Naive B cell (primary cell): Measurements from ENCODE around the gene LDLRAD4. TPM values are rescaled to one million over a fixed set of nuclear protein-coding genes. Genes with fewer than 3 reads are reported as not detected.
A peak's percentile ranks its signal among the peaks of the same experiment; 100 is the strongest.

Source experiments
- ATAC-seq, 2 donors: fragments of 150-1000 bp; cut with Tn5 transposase; 2 replicates each; pipeline ENCODE4 v1.10.0; 2021; ENCODE audit warnings: low read depth in 2 of 2, mild to moderate bottlenecking in 2 of 2, moderate library complexity in 2 of 2
- DNase-seq: peaks from one replicate; pipeline ENCODE4 v3.0.0; 2022
- H3K27ac Mint-ChIP-seq, 6 donors: one replicate each; pipeline ENCODE4 v1.8.0; 2020 to 2022; ENCODE audit warnings: mild to moderate bottlenecking in 6 of 6, mixed read lengths in 6 of 6, moderate library complexity in 5 of 6, inconsistent platforms in 2 of 6
- H3K27me3 Mint-ChIP-seq, 3 donors: one replicate each; pipeline ENCODE4 v1.8.0; 2021 to 2022; ENCODE audit warnings: mixed read lengths in 3 of 3, mild to moderate bottlenecking in 1 of 3
- H3K36me3 Mint-ChIP-seq, 2 donors: one replicate each; pipeline ENCODE4 v1.8.0; 2020 to 2022; ENCODE audit warnings: mixed read lengths in 2 of 2, inconsistent platforms in 1 of 2, mild to moderate bottlenecking in 1 of 2
- H3K4me1 Mint-ChIP-seq, 3 donors: one replicate each; pipeline ENCODE4 v1.8.0; 2020 to 2022; ENCODE audit warnings: mixed read lengths in 3 of 3, inconsistent platforms in 1 of 3, mild to moderate bottlenecking in 1 of 3, moderate library complexity in 1 of 3
- H3K4me3 Mint-ChIP-seq, 8 donors: one replicate each; pipeline ENCODE4 v1.8.0; 2020 to 2022; ENCODE audit warnings: mild to moderate bottlenecking in 8 of 8, mixed read lengths in 8 of 8, moderate library complexity in 8 of 8, inconsistent platforms in 2 of 8
- H3K9me3 Mint-ChIP-seq, 7 donors: one replicate each; pipeline ENCODE4 v1.8.0; 2020 to 2022; ENCODE audit warnings: mixed read lengths in 7 of 7, mild to moderate bottlenecking in 5 of 7, inconsistent platforms in 2 of 7, moderate library complexity in 1 of 7
- polyA plus RNA-seq, 6 donors: library from polyadenylated mRNA; unstranded; fragments of 300-500 nt; fragmentation: Illumina TruSeq; gene quantifications; one replicate each; pipeline ENCODE4 v1.2.3, GENCODE V29; 2021; ENCODE audit warnings: low read depth in 6 of 6

LDLRAD4 gene
- 10 to 100 TPM in 2 of 6 donors, 1 to 10 TPM in 4; 6.4 to 16.1 (median 9.2) TPM for polyA plus RNA-seq

DNA sequence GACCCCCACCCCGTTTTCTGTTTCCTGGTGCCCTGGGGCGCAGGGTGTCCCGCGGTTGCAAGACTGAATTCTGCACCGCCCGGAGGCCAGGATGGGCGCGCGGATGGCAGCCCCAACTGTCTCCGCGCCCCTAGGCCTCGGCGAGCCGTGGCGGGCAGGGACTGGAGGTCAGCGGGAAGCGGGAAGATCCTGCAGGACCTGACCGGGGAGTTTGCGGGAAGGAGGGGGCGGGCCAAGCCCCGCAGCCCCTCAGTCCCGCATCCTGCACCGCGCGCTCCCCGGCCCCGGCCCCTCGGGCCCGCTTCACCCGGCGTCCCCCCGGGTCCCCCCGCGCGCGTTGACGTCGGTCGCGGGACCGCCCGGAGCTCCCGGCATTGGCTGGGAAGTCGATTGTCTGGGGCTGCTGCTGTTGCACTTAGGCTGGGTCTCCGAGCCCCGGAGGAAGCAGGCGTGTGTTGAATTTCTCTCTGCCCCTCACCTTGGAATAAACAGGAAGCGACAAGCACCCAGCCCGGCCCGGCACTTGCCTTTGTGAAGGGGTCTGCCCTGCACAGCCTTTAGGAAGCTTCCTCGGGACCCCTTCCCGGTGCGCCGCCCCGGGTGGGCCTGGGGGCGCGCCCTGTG lies at the start of gene LDLRAD4:
Gene LDLRAD4, plus strand, starts transcription at position 393 of the 624 bp plus-strand sequence.
- peaks cover 44 to 69% (median 44%) of the 10 kb centered on the region in 3 donors for H3K27me3 Mint-ChIP-seq
- H3K4me1 Mint-ChIP-seq, result peaks cover 18 to 22% (median 20%) of the 10 kb centered on the region in 3 donors
- H3K27ac Mint-ChIP-seq, result peak within 1 kb of the TSS in 3 of 6 donors; percentile 9 to 80 (median 11)
- H3K9me3 Mint-ChIP-seq, result peaks cover 0 to 1% (median 0%) of the 10 kb centered on the region in 7 donors
- H3K4me3 Mint-ChIP-seq, result peak within 1 kb of the TSS; percentile 62 to 89 (median 82)
- no peaks in the 10 kb centered on the region for H3K36me3 Mint-ChIP-seq
- DNase-seq (peak; percentile 42), ATAC-seq (peak; percentile 19 to 21)

DNA sequence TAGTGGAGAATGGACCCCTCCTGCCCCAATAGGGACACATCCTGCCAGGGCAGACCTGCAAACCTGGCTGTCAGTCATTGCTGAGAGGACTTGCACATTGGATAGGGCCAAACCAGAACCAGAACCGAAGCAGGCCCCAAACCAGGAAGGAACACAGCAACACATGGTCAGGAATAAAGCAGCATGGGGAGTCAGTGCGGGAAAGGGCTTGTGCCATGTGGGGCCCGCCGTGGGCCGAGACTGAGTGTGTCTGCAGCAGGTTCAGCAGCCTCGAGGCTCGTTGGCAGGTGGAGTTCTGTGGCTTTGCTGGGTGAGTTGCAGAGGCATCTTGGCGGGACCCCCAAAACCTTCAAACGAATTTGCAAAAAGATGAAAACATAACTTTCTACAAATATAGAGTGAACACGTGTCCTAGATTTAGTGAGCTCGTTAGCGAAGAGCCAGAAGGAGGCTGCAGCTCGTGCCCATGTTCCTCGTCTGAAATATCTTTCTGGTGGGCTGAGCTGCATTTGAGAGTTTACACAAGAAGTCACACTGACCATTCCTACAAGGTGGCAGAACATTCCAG lies 44.9 kb upstream of the LDLRAD4 start:
- Mint-ChIP-seq H3K27ac (peak overlapping the region in 1 of 6 donors; percentile 4), H3K4me3 (no peak overlapping the region), H3K36me3 (no peaks in the 10 kb centered on the region), H3K4me1 (no peaks in the 10 kb centered on the region), H3K27me3 (peaks cover 0 to 11% (median 5%) of the 10 kb centered on the region in 3 donors), H3K9me3 (no peaks in the 10 kb centered on the region)
- ATAC-seq, result no peak
- DNase-seq, result no peak

DNA sequence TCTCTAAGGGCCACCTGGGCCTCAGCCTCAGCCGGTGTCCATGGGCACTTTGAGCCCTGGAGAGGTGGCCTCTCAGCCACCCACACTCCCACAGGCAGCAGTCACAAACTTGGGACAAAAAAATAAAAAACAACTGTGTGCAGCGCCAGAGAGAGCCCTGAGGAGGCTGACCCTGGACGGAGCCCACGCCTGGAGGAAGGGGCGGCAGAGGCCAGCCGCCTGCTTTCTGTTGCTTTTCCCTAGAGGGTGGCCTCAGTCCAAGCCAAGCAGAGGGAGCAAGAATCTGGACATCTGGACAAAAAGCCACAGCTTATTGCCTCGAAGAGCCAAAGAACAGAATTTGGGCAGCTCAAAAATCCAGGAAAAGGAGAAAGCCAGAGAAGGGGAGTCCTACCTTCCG lies 43.3 kb upstream of the LDLRAD4 start:
- Mint-ChIP-seq H3K27ac (peak overlapping the region in 1 of 6 donors; percentile 54), H3K4me1 (no peaks in the 10 kb centered on the region), H3K27me3 (peaks cover 0 to 7% (median 0%) of the 10 kb centered on the region in 3 donors), H3K4me3 (no peak overlapping the region), H3K9me3 (no peaks in the 10 kb centered on the region), H3K36me3 (no peaks in the 10 kb centered on the region)
- DNase-seq (no peak), ATAC-seq (no peak)

DNA sequence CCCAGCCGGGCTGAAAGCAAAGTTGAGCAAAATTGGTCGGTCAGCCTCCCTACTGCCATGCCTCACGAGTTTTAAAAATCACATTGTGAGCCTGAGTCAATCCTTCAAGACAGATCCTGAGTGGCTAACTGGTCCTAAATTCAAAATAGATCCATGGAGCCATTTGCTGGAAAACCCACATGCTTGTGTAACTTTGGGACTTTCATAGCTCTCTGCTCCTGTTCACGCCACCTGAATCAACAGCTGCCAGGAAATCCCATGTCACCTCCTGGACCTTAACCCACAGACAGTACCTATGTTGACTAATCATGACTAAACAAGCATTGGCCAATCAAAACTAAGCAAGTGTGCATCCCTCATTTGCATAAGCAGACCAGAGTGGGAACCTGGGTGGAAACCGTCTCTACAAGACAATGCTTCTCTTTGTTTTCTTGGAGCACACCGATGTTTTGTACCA lies 42.8 kb upstream of the LDLRAD4 start:
- DNase-seq (no peak), ATAC-seq (no peak)
- H3K36me3 Mint-ChIP-seq, result no peaks in the 10 kb centered on the region
- no peak overlapping the region for H3K27ac Mint-ChIP-seq
- no peak overlapping the region for H3K4me3 Mint-ChIP-seq
- H3K27me3 Mint-ChIP-seq, result peaks cover 0 to 6% (median 0%) of the 10 kb centered on the region in 3 donors
- H3K9me3 Mint-ChIP-seq, result no peaks in the 10 kb centered on the region
- H3K4me1 Mint-ChIP-seq, result no peaks in the 10 kb centered on the region

DNA sequence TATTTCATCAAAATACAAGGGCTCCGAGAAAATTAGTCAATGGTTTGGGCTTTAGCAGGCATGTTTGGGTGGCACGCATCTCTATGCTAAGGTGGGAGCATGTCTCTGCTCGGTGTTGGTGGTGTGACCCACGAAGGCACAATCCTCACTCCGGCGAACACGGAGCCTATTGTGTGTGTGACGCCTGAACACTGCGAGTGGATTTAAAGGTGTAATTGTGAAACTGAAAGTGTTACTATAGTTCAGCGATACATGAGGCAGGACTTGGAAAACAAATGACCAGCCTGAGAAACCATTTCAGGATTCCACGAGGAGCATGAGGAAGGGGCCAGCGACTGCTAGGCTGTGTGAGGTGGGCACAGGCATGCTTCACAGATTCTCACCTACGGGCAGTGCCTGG lies 41.7 kb upstream of the LDLRAD4 start:
- Mint-ChIP-seq H3K27ac (peak overlapping the region in 2 of 6 donors; percentile 21 to 56), H3K4me3 (peak overlapping the region in 2 of 8 donors; percentile 27 to 50)

DNA sequence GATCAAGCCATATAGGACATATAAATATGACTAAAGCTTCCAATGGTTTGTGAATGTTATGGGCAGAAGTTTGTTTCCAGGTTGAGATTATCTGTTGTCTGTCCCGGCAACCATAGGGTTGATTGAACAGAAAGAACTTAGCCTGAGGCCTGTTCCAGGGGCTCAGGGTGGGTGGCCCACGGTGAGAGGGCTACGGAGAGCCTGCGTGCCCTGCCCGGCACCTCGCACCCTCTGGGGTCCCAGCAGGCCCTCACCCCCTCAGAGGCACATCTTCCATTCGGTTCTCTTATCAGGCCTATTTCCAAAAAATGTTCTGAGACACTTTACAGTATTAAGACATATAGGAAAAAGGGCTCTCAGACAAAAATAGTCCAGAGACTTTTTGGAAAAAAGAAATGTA lies 40.4 kb upstream of the LDLRAD4 start:
- H3K4me3 Mint-ChIP-seq, result no peak overlapping the region
- no peak overlapping the region for H3K27ac Mint-ChIP-seq
- H3K9me3 Mint-ChIP-seq, result no peaks in the 10 kb centered on the region
- no peaks in the 10 kb centered on the region for H3K36me3 Mint-ChIP-seq
- no peak for DNase-seq
- no peaks in the 10 kb centered on the region for H3K4me1 Mint-ChIP-seq
- ATAC-seq, result no peak
- H3K27me3 Mint-ChIP-seq, result peaks cover 3 to 17% (median 5%) of the 10 kb centered on the region in 3 donors

More for the DNA sequence above, 41.7 kb upstream of the LDLRAD4 start:
- no peaks in the 10 kb centered on the region for H3K9me3 Mint-ChIP-seq
- H3K4me1 Mint-ChIP-seq, result no peaks in the 10 kb centered on the region
- ATAC-seq (no peak), DNase-seq (no peak)
- H3K36me3 Mint-ChIP-seq, result no peaks in the 10 kb centered on the region
- peaks cover 3 to 6% (median 4%) of the 10 kb centered on the region in 3 donors for H3K27me3 Mint-ChIP-seq

DNA sequence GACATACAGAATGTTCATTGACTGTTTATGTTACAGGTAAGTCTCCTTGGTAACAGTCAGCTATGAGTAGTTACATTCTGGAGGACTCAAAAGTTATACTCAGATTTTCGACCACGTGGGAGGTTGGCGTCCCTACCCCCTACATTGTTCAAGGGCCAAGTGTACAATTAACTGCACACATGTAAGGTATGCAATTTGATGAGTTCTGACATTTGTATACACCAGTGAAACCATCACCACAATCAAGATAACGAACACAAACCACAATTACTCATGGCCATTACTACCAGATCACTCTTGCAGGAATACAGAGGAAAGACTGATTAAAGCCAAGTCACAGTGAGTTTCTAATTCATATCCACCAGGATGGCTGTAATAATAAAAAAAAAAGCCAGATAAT lies 39.6 kb upstream of the LDLRAD4 start:
- Mint-ChIP-seq H3K27ac (no peak overlapping the region), H3K27me3 (peaks cover 3 to 20% (median 5%) of the 10 kb centered on the region in 3 donors), H3K9me3 (no peaks in the 10 kb centered on the region), H3K4me1 (peaks cover 0 to under 1% (median 0%) of the 10 kb centered on the region in 3 donors), H3K36me3 (no peaks in the 10 kb centered on the region), H3K4me3 (no peak overlapping the region)
- ATAC-seq (no peak), DNase-seq (no peak)

DNA sequence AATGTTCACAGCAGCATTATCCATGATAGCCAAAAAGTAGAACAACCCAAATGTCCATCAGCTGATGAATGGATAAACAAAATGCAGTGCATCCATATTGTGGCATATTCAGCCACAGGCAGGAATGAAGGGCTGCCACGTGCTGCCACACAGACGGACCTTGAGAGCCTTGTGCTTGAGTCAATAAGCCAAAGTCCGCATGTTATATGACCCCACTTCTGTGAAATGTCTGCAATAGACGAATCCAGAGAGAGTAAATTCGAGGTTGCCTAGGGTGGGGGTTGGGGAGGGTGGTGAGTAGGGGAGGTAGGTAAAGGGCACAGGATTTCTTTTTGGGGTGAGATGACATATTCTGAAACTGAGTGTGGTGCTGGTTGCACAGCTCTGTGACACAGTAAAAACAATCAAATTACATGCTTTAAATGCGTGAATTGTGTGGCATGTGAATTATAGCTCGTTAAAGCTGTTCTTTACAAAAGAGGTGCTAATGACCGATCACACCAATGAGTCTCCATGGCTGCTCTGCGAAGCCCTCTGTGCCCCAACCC lies 38.9 kb upstream of the LDLRAD4 start:
- peaks cover 3 to 25% (median 5%) of the 10 kb centered on the region in 3 donors for H3K27me3 Mint-ChIP-seq
- H3K4me3 Mint-ChIP-seq, result no peak overlapping the region
- H3K9me3 Mint-ChIP-seq, result no peaks in the 10 kb centered on the region
- peaks cover 0 to 3% (median 0%) of the 10 kb centered on the region in 3 donors for H3K4me1 Mint-ChIP-seq
- no peak for ATAC-seq
- no peak for DNase-seq
- no peak overlapping the region for H3K27ac Mint-ChIP-seq
- no peaks in the 10 kb centered on the region for H3K36me3 Mint-ChIP-seq

DNA sequence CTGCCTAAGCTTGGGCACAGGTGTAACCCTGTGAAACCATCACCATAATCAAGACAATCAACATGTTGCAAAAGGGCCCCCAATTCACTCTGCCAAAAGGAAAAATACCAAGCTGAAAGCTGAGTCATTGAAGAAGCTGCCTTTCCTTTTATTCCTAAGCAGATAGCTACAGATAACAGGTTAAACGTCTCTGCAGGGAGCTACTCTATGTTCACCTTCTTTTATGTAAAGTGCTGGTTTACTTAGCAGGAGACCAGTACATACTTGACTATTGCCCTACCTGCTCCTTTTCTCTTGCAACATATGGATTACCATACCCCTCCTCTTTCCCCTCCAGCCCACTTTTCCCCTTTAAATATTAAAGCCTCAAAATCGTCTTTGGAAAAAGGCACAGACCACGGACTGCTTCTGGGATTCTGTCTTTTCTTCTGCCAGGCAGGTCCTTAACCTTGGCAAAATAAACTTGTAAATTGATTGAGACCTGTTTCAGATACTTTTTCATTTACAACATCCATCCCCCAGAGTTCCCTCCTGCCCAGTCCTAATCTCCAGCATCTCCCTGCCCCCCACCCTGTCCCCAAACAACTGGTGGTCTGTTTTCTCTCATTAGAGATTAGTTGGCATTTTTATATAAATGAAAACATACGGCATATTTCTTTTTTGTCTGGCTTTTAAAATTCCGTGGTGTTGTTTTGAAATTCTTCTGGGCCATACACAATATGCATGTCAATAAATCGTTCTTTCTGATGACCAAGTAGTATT lies 37.8 kb upstream of the LDLRAD4 start:
- no peaks in the 10 kb centered on the region for H3K9me3 Mint-ChIP-seq
- H3K36me3 Mint-ChIP-seq, result no peaks in the 10 kb centered on the region
- no peak overlapping the region for H3K4me3 Mint-ChIP-seq
- H3K27me3 Mint-ChIP-seq, result peaks cover 3 to 25% (median 5%) of the 10 kb centered on the region in 3 donors
- no peak for ATAC-seq
- peak overlapping the region in 1 of 6 donors; percentile 13 for H3K27ac Mint-ChIP-seq
- H3K4me1 Mint-ChIP-seq, result peaks cover 0 to 3% (median 0%) of the 10 kb centered on the region in 3 donors
- DNase-seq, result no peak

DNA sequence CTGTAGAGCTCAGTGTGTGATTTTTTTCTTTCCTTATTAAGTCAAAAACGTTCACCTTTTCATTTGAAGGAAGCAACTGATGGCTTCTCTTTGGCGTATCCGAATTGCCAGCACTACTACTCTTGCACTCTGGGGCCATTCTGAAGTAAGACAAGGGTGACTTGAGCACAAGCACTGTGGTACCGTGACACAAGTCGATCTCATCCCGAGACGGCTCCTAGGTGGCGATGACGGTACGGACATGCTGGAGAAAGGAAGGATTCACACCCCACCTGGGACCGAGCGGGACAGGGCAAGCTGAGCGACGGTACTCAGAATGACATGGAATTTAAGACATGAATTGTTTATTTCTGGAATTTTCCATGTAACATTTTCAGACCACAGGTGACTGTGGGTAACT lies 36.8 kb upstream of the LDLRAD4 start:
- peaks cover 3 to 25% (median 5%) of the 10 kb centered on the region in 3 donors for H3K27me3 Mint-ChIP-seq
- H3K4me1 Mint-ChIP-seq, result peaks cover 0 to 3% (median 0%) of the 10 kb centered on the region in 3 donors
- ATAC-seq (no peak), DNase-seq (no peak)
- H3K27ac Mint-ChIP-seq, result no peak overlapping the region
- H3K9me3 Mint-ChIP-seq, result no peaks in the 10 kb centered on the region
- no peaks in the 10 kb centered on the region for H3K36me3 Mint-ChIP-seq
- H3K4me3 Mint-ChIP-seq, result no peak overlapping the region

DNA sequence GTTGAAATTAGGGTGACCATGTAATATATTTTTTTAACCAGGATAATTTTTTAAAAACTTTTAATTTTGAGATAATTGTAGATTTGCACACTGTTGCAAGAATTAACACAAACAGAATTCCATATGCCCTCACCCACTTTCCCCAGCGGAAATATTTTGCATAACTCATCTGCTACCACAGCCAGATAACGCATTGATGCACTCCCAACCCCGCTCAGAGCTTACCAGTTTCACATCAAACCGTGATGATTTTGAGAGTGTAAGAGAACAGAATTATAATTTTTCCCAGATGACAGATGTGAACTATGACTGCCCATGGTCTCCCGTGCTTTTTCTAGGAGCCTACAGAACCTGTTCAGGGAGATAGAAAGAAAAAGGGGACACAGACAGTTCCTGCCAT lies 35.2 kb upstream of the LDLRAD4 start:
- Mint-ChIP-seq H3K36me3 (no peaks in the 10 kb centered on the region), H3K4me3 (no peak overlapping the region), H3K4me1 (peaks cover 0 to 3% (median 0%) of the 10 kb centered on the region in 3 donors), H3K27ac (no peak overlapping the region), H3K27me3 (peaks cover 5 to 25% (median 8%) of the 10 kb centered on the region in 3 donors), H3K9me3 (no peaks in the 10 kb centered on the region)
- ATAC-seq (no peak), DNase-seq (no peak)

DNA sequence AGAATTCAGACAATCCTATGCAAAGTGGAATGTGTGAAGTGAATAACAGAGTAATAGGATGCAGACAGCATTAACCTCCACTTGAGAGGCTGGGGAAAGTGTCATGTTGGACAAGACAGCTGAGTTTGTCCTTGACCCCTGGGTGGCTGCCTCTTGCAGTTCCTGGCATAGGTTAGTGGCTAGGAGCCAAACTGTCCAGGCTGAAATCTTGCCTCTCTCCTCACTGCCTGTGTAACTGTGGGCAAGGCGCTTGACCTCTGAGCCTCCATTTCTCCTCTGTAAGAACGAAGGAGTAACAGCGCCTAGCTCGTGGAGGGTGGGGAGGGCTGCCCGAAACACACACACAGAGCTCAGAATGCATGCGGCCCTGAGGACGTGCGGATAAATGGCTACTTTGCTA lies 34.8 kb upstream of the LDLRAD4 start:
- Mint-ChIP-seq H3K27me3 (peaks cover 5 to 25% (median 8%) of the 10 kb centered on the region in 3 donors), H3K4me1 (peaks cover 0 to 3% (median 0%) of the 10 kb centered on the region in 3 donors), H3K9me3 (no peaks in the 10 kb centered on the region), H3K27ac (no peak overlapping the region), H3K4me3 (no peak overlapping the region), H3K36me3 (no peaks in the 10 kb centered on the region)
- no peak for DNase-seq
- no peak for ATAC-seq

DNA sequence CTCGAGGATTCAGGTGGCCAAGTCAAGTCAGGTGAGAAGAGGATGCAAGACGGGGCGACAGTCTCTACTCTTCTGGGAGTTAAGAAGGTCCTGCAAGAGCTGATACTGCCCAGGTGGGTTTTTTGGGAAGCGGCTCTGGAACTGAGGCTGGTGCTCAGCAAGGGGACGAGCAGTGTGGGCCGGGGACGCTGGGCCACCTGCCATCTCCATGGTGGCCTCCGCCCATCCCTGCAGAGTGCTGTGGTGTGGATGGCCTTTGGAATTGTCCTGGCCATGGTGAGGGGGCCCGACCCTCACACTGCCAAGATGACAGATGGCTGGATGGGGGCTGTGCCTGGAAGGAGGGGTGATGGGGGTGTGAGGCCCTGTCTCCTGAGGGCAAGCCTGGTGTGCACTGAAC lies 34.2 kb upstream of the LDLRAD4 start:
- H3K27me3 Mint-ChIP-seq, result peaks cover 5 to 25% (median 8%) of the 10 kb centered on the region in 3 donors
- ATAC-seq (no peak), DNase-seq (no peak)
- H3K27ac Mint-ChIP-seq, result peak overlapping the region in 1 of 6 donors; percentile 45
- no peaks in the 10 kb centered on the region for H3K36me3 Mint-ChIP-seq
- H3K4me1 Mint-ChIP-seq, result peaks cover 0 to 3% (median 0%) of the 10 kb centered on the region in 3 donors
- no peaks in the 10 kb centered on the region for H3K9me3 Mint-ChIP-seq
- H3K4me3 Mint-ChIP-seq, result no peak overlapping the region
